D721Med (cell line): ENCODE measurements around the gene RYR3.

ENCODE experiments used
- DNase-seq: peaks from one replicate; pipeline ENCODE4 v3.0.0; 2011; ENCODE audit warnings: low spot score; ENCODE audit not compliant: insufficient read length
- FAIRE-seq: peaks from 2 replicates; lab custom pipeline; 2011; peaks lifted over from hg19 to GRCh38; lab: Jason Lieb, UNC
- TF ChIP-seq, protein P1 (sequence below): IDR thresholded peaks from 2 replicates; pipeline ENCODE4 v1.5.1; 2012; ENCODE audit warnings: mild to moderate bottlenecking, control low read depth; ENCODE audit not compliant: insufficient read depth; ENCODE audit errors: missing control alignments

Gene RYR3

DNA sequence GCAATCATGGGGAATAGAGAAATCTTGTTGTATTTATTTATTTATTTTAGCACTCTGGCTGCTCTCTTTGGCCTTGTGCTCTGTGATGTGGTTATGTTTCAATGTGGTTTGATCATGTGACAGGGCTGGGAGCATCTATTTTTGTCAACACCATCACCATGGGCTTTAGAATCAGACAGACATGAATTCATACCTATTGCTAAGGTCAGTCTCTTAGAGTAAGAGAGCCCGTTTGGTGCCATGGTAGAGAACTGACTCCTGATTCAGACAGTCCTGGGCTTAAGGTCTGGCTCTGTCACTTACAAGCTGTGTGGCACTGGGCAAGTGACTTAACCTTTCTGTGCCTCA is 157.0 kb downstream of the RYR3 start:
- TF ChIP-seq, protein P1, sequence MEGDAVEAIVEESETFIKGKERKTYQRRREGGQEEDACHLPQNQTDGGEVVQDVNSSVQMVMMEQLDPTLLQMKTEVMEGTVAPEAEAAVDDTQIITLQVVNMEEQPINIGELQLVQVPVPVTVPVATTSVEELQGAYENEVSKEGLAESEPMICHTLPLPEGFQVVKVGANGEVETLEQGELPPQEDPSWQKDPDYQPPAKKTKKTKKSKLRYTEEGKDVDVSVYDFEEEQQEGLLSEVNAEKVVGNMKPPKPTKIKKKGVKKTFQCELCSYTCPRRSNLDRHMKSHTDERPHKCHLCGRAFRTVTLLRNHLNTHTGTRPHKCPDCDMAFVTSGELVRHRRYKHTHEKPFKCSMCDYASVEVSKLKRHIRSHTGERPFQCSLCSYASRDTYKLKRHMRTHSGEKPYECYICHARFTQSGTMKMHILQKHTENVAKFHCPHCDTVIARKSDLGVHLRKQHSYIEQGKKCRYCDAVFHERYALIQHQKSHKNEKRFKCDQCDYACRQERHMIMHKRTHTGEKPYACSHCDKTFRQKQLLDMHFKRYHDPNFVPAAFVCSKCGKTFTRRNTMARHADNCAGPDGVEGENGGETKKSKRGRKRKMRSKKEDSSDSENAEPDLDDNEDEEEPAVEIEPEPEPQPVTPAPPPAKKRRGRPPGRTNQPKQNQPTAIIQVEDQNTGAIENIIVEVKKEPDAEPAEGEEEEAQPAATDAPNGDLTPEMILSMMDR = no peak
- DNase-seq = no peak
- FAIRE-seq = no peak

DNA sequence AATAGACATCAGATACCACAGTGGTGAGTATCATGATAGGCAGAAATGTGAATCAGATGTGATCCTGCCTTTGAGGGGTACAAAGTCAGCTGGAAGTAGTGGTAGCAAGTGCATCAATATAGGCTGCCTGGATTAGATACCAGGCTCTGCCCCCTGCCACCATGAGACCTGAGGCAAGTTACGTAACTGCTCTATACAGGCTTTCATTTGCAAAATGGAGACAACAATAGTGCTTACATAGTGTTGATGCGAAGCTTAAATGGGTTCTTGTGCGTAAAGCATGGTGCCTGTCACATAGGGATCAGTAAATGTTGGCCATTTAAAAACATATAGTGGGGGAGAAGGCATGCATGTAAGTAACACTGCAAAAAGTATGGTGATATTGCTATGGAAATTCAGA is 158.0 kb downstream of the RYR3 start:
- TF ChIP-seq, protein P1 = no peak
- FAIRE-seq (no peak), DNase-seq (no peak)

- TF ChIP-seq, protein P1 = no peak
- FAIRE-seq (no peak), DNase-seq (no peak)
These were observed 162.2 kb downstream of the RYR3 start for GRCh38 chr15:33473005-33473404.

DNA sequence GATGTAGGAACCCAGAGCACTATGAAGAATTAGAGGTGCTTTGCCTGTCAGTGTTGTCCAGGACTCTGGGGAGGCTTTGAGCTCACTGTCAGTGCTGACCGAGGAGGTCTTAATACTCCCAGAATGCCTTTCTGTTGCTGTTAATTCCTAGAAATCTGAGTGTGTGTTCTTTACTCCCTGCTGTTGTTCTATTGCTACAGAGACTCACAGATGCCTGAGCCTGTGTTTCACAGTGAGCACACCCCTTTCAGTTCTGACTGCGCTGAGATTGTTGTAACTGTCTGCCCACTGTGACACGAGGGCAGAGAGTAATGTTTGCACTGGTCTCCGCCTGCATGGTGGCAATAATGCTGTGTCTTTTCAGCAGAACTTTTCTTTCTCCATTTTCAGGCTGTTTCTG is 162.9 kb downstream of the RYR3 start:
- FAIRE-seq (no peak), DNase-seq (no peak)
- TF ChIP-seq, protein P1 = no peak

DNA sequence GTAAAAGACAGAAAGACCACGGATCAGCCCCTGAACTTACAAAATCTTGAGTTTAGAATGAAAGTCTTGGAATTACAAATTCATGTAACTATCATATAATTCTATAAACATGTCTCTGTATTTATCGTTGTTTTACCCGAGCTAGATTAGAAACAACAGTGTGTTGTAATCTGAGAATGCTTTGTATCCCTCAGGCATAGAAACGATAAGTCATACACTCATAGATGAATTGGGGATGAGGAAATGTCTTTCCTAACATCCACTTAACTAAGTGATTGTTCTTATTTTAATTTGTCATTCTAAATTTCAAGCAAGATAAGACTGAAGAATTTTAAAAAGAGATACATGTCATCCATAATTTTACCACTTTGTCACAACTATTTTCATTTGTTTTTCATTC is 165.3 kb downstream of the RYR3 start:
- no peak for DNase-seq
- FAIRE-seq = no peak
- TF ChIP-seq, protein P1 = no peak

GRCh38 chr15:33476908-33477307 is 166.1 kb downstream of the RYR3 start:
- TF ChIP-seq, protein P1 = no peak
- DNase-seq = no peak
- FAIRE-seq = no peak

GRCh38 chr15:33489335-33489734 is 178.6 kb downstream of the RYR3 start:
- FAIRE-seq = no peak
- TF ChIP-seq, protein P1 = no peak
- no peak for DNase-seq
